Heart left ventricle (tissue), 16 donors: Measurements from ENCODE around the gene FILIP1. TPM values are rescaled to one million over a fixed set of nuclear protein-coding genes. Genes with fewer than 3 reads are reported as not detected.

ENCODE experiments used
- ATAC-seq, 4 donors: fragments of 200-7000 bp; cut with Tn5 transposase; one replicate each; pipeline ENCODE4 v1.9.1; 2020 to 2022; ENCODE audit warnings: moderate library complexity in 4 of 4, mild to moderate bottlenecking in 3 of 4, moderate number of reproducible peaks in 1 of 4
- DNase-seq, 5 donors: peaks; one replicate each; pipeline ENCODE4 v3.0.0-alpha.2; 2020
- H3K27ac ChIP-seq, 12 donors: fragments of 200-600 bp; sonication (generic) in 4 of 12; one replicate each; pipeline versions ENCODE4 v1.5.0 to v1.8.0; 2016 to 2022; ENCODE audit warnings: mild to moderate bottlenecking in 2 of 12
- H3K27me3 ChIP-seq, 9 donors: fragments of 200-600 bp; sonication (generic) in 2 of 9; one replicate each; pipeline versions ENCODE4 v1.5.1 to v1.8.0; 2016 to 2022; ENCODE audit warnings: mild to moderate bottlenecking in 3 of 9
- H3K36me3 ChIP-seq, 9 donors: fragments of 200-600 bp; sonication (generic) in 2 of 9; one replicate each; pipeline versions ENCODE4 v1.5.0 to v1.8.0; 2018 to 2022; ENCODE audit warnings: mild to moderate bottlenecking in 2 of 9
- H3K4me1 ChIP-seq, 12 donors: fragments of 200-600 bp; sonication (generic) in 4 of 12; one replicate each; pipeline versions ENCODE4 v1.5.0 to v1.8.0; 2016 to 2022; ENCODE audit warnings: mild to moderate bottlenecking in 3 of 12
- H3K4me3 ChIP-seq, 12 donors: fragments of 200-600 bp; sonication (generic) in 4 of 12; one replicate each; pipeline versions ENCODE4 v1.5.0 to v1.8.0; 2017 to 2022; ENCODE audit warnings: mild to moderate bottlenecking in 9 of 12, moderate library complexity in 4 of 12
- H3K9me3 ChIP-seq, 12 donors: fragments of 200-600 bp; sonication (generic) in 4 of 12; one replicate each; pipeline versions ENCODE4 v1.5.0 to v1.8.0; 2016 to 2022; ENCODE audit warnings: mild to moderate bottlenecking in 1 of 12
- CTCF ChIP-seq, 12 donors: fragments of 200-600 bp; sonication (generic) in 4 of 12; IDR thresholded peaks; one replicate each; pipeline versions ENCODE4 v1.5.0 to v1.8.0; 2018 to 2022; ENCODE audit warnings: antibody characterized with exemption in 12 of 12, mild to moderate bottlenecking in 5 of 12
- POLR2A ChIP-seq, 2 donors: fragments of 450-650 bp; IDR thresholded peaks; one replicate each; pipeline ENCODE4 v1.6.1; 2017; ENCODE audit warnings: antibody characterized with exemption in 2 of 2, mild to moderate bottlenecking in 2 of 2, moderate library complexity in 2 of 2
- WGBS, 4 donors: extraction: QIAGEN DNeasy Blood & Tissue Kit in 2 of 4; methylation state at CpG; one replicate each; pipeline versions ENCODE4 v1.1.5 to v1.1.7; 2013 to 2018; 5-methylcytosine and 5-hydroxymethylcytosine counted together
- intact Hi-C, 10 donors: fragments of 100-400 bp; cut with DNase I; formaldehyde crosslinking; loops; one replicate each; pipeline versions ENCODE4 v1.11.1 to v1.14.2; 2022
- polyA plus RNA-seq, 2 donors: library from polyadenylated mRNA; stranded (reverse); fragments of 200-250 nt; gene quantifications; one replicate each; pipeline ENCODE4 v1.2.3, GENCODE V29; 2013
- total RNA-seq, 9 donors: library from RNA; depleted of rRNA in 2 of 9; stranded (reverse); fragments of >200 nt in 2 of 9; fragmentation: NEBNext Ultra II Directional in 3 of 9; extraction: Animal tissue kit (Norgen Biotek cat#: 25700) in 3 of 9; gene quantifications; one replicate each; pipeline versions ENCODE4 v1.1.0 to v1.2.4, GENCODE V29; 2016 to 2023
- donor health status: ischemic (EF 13 %, LVEDD 7.1; RV severe dilation, severe dysfunction).
- donor health status: healthy with polysubstance abuse.
- donor health status: DM: no; HTN: yes; CAD: no.
- donor health status: DM: no; HTN: no; CAD: no.
- donor health status: ischemic (EF 25% LVEDD 6.9; RV normal size, moderate dysfunction).
- donor health status: ischemic (EF 25% LVEDD 5.7; RV mildly dilated, moderate dysfunction).
- donor health status: healthy.
- donor health status: DM: yes; HTN: yes; CAD: no.
- donor health status: ischemic (EF 35%, LVEDD 5.7; RV mildly dilated, moderate dysfunction).
- donor health status: nonischemic (EF 11% LVEDD 7.7; RV severe dilation, severe dysfunction).
- donor health status: DM: yes; HTN: yes; CAD: no.
- donor health status: PGD.
- donor health status: ischemic (EF 29% LVEDD 5.4; RV normal size, mild dysfunction).
- donor health status: nonischemic (EF 23%, LVEDD 6.1; RV moderate dilation, normal function).

FILIP1 gene
- total and polyA plus RNA-seq, 11 donors = 49.2 to 230 (median 158) TPM

GRCh38 chr6:75526502-75527127 lies 33.0 kb upstream of the FILIP1 start:
- TF ChIP-seq CTCF (IDR thresholded peaks at IDR 0.05) (peak; percentile 55 to 81 (median 76)), POLR2A (IDR thresholded peaks at IDR 0.05) (no peak)
- Histone ChIP-seq H3K4me1 (peaks cover 0 to 9% (median 0%) of the 10 kb centered on the region in 12 donors), H3K27ac (no peak overlapping the region), H3K36me3 (no peaks in the 10 kb centered on the region), H3K27me3 (no peaks in the 10 kb centered on the region), H3K4me3 (no peak overlapping the region), H3K9me3 (no peaks in the 10 kb centered on the region)
- ATAC-seq (peak; percentile 49 to 92 (median 88)), DNase-seq (peak in 3 of 5 donors; percentile 45 to 62 (median 51))
- intact Hi-C loops = loop anchor here (1.0 to 10.0 kb wide), 11 partner anchors 224 to 264 kb away; no protein-coding TSS in a partner anchor
- WGBS, 4 donors = 8 to 15% (median 12%) methylated on average over 4 of the region's 4 CpGs

- no peak for TF ChIP-seq CTCF (IDR thresholded peaks at IDR 0.05)
- TF ChIP-seq POLR2A (IDR thresholded peaks at IDR 0.05) = no peak
- WGBS, 4 donors = 87 to 94% (median 88%) methylated on average over 3 of the region's 3 CpGs
- H3K27ac ChIP-seq = no peak overlapping the region
- H3K9me3 ChIP-seq = no peaks in the 10 kb centered on the region
- no peak for ATAC-seq
- intact Hi-C loops = loop anchor here in 9 of 10 donors (1.0 to 10.0 kb wide), 10 partner anchors 223 to 263 kb away; no protein-coding TSS in a partner anchor
- no peaks in the 10 kb centered on the region for H3K36me3 ChIP-seq
- H3K4me1 ChIP-seq = peaks cover 0 to 9% (median 0%) of the 10 kb centered on the region in 12 donors
- no peaks in the 10 kb centered on the region for H3K27me3 ChIP-seq
- H3K4me3 ChIP-seq = no peak overlapping the region
- DNase-seq = no peak
These were observed 32.1 kb upstream of the FILIP1 start for GRCh38 chr6:75525682-75526081.

- peak in 2 of 4 donors; percentile 7 to 49 for ATAC-seq
- TF ChIP-seq POLR2A (IDR thresholded peaks at IDR 0.05) (no peak), CTCF (IDR thresholded peaks at IDR 0.05) (no peak)
- WGBS, 4 donors = 23 to 32% (median 30%) methylated on average over 9 of the region's 9 CpGs
- no peak for DNase-seq
- intact Hi-C loops = loop anchor here in 3 of 10 donors (2.0 to 10.0 kb wide), 2 partner anchors 230 to 258 kb away; no protein-coding TSS in a partner anchor
- Histone ChIP-seq H3K27ac (no peak overlapping the region), H3K36me3 (no peaks in the 10 kb centered on the region), H3K4me3 (peak overlapping the region in 6 of 12 donors; percentile 13 to 42 (median 20)), H3K4me1 (peaks cover 0 to 9% (median 0%) of the 10 kb centered on the region in 12 donors), H3K9me3 (no peaks in the 10 kb centered on the region), H3K27me3 (no peaks in the 10 kb centered on the region)
These were observed 30.8 kb upstream of the FILIP1 start for GRCh38 chr6:75524322-75524972.

GRCh38 chr6:75516757-75517156 lies 23.2 kb upstream of the FILIP1 start:
- H3K4me3 ChIP-seq = no peak overlapping the region
- no peak for DNase-seq
- H3K36me3 ChIP-seq = no peaks in the 10 kb centered on the region
- H3K27ac ChIP-seq = no peak overlapping the region
- intact Hi-C loops = loop anchor here in 2 of 10 donors (10.0 kb wide), 2 partner anchors 152 to 1992 kb away; partner anchors contain the start of gene EEF1A1 (in 1 of the 2)
- H3K9me3 ChIP-seq = no peaks in the 10 kb centered on the region
- 37 to 44% (median 40%) methylated on average over 2 of the region's 2 CpGs for WGBS, 4 donors
- no peak for ATAC-seq
- no peaks in the 10 kb centered on the region for H3K27me3 ChIP-seq
- no peak for TF ChIP-seq POLR2A (IDR thresholded peaks at IDR 0.05)
- no peak for TF ChIP-seq CTCF (IDR thresholded peaks at IDR 0.05)
- H3K4me1 ChIP-seq = no peaks in the 10 kb centered on the region
